Measurements from ENCODE around the gene SH3BGRL3. TPM values are rescaled to one million over a fixed set of nuclear protein-coding genes. Genes with fewer than 3 reads are reported as not detected.

The SH3BGRL3 gene
- total and polyA plus RNA-seq, 2 donors = 43.3 to 261 TPM

DNA sequence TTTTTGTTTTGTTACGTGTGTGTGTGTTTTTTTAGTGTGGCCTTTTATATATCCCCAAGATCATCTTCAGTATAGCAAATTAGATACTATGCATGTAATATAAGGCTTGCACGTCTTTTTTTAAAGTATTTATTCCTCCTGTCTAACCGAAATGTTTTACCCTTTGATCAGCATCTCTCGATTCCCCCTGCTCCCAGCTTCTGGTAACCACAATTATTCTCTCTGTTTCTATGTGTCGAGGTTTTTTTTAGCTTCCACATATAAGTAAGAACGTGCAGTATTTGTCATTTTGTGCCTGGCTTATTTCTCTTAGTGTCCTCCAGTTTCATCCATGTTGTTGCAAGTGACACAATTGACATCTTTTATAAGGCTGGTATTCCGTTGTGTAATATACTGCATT, 27.2 kb upstream of the SH3BGRL3 start:
- H3K36me3 ChIP-seq (ENCODE audit: control insufficient read depth in 2 of 2, insufficient read depth in 2 of 2, low read length in 1 of 2) = peaks cover 34 to 52% of the 10 kb centered on the region in 2 donors
- 83% methylated on average over 7 of the region's 7 CpGs for WGBS
- DNase-seq (ENCODE audit: low read depth in 6 of 9, low spot score in 9 of 9) = no peak
- no peak overlapping the region for H3K27ac ChIP-seq (ENCODE audit: low read depth in 1 of 2, low read length in 1 of 2)
- H3K4me3 ChIP-seq (ENCODE audit: low read length in 2 of 2) = no peak overlapping the region
- no peaks in the 10 kb centered on the region for H3K4me1 ChIP-seq (ENCODE audit: control insufficient read depth in 2 of 2, insufficient read depth in 2 of 2, low read length in 2 of 2)
- H3K9me3 ChIP-seq (ENCODE audit: control insufficient read depth in 2 of 2, insufficient read depth in 1 of 2, low read length in 1 of 2) = no peaks in the 10 kb centered on the region
- H3K27me3 ChIP-seq (ENCODE audit: control insufficient read depth in 2 of 2, insufficient read depth in 1 of 2, low read length in 1 of 2) = no peaks in the 10 kb centered on the region

GRCh38 chr1:26254404-26254803, 25.5 kb upstream of the SH3BGRL3 start:
- Histone ChIP-seq H3K27ac (ENCODE audit: low read depth in 1 of 2, low read length in 1 of 2) (no peak overlapping the region), H3K9me3 (ENCODE audit: control insufficient read depth in 2 of 2, insufficient read depth in 1 of 2, low read length in 1 of 2) (no peaks in the 10 kb centered on the region), H3K4me3 (ENCODE audit: low read length in 2 of 2) (no peak overlapping the region), H3K4me1 (ENCODE audit: control insufficient read depth in 2 of 2, insufficient read depth in 2 of 2, low read length in 2 of 2) (peaks cover 0 to under 1% of the 10 kb centered on the region in 2 donors), H3K27me3 (ENCODE audit: control insufficient read depth in 2 of 2, insufficient read depth in 1 of 2, low read length in 1 of 2) (no peaks in the 10 kb centered on the region), H3K36me3 (ENCODE audit: control insufficient read depth in 2 of 2, insufficient read depth in 2 of 2, low read length in 1 of 2) (peaks cover 45 to 61% of the 10 kb centered on the region in 2 donors)
- 98% methylated on average over 3 of the region's 3 CpGs for WGBS
- no peak for DNase-seq (ENCODE audit: low read depth in 6 of 9, low spot score in 9 of 9)

GRCh38 chr1:26257222-26257621, 22.7 kb upstream of the SH3BGRL3 start:
- no peak for DNase-seq (ENCODE audit: low read depth in 6 of 9, low spot score in 9 of 9)
- Histone ChIP-seq H3K27ac (ENCODE audit: low read depth in 1 of 2, low read length in 1 of 2) (no peak overlapping the region), H3K4me1 (ENCODE audit: control insufficient read depth in 2 of 2, insufficient read depth in 2 of 2, low read length in 2 of 2) (peaks cover 0 to 7% of the 10 kb centered on the region in 2 donors), H3K27me3 (ENCODE audit: control insufficient read depth in 2 of 2, insufficient read depth in 1 of 2, low read length in 1 of 2) (no peaks in the 10 kb centered on the region), H3K36me3 (ENCODE audit: control insufficient read depth in 2 of 2, insufficient read depth in 2 of 2, low read length in 1 of 2) (peaks cover 51 to 68% of the 10 kb centered on the region in 2 donors), H3K4me3 (ENCODE audit: low read length in 2 of 2) (no peak overlapping the region), H3K9me3 (ENCODE audit: control insufficient read depth in 2 of 2, insufficient read depth in 1 of 2, low read length in 1 of 2) (no peaks in the 10 kb centered on the region)
- over 99% methylated on average over 2 of the region's 2 CpGs for WGBS

- WGBS = 92% methylated on average over 2 of the region's 2 CpGs
- Histone ChIP-seq H3K4me1 (ENCODE audit: control insufficient read depth in 2 of 2, insufficient read depth in 2 of 2, low read length in 2 of 2) (peaks cover 0 to 7% of the 10 kb centered on the region in 2 donors), H3K27me3 (ENCODE audit: control insufficient read depth in 2 of 2, insufficient read depth in 1 of 2, low read length in 1 of 2) (no peaks in the 10 kb centered on the region), H3K9me3 (ENCODE audit: control insufficient read depth in 2 of 2, insufficient read depth in 1 of 2, low read length in 1 of 2) (no peaks in the 10 kb centered on the region), H3K27ac (ENCODE audit: low read depth in 1 of 2, low read length in 1 of 2) (no peak overlapping the region), H3K4me3 (ENCODE audit: low read length in 2 of 2) (no peak overlapping the region), H3K36me3 (ENCODE audit: control insufficient read depth in 2 of 2, insufficient read depth in 2 of 2, low read length in 1 of 2) (peaks cover 65 to 85% of the 10 kb centered on the region in 2 donors)
- no peak for DNase-seq (ENCODE audit: low read depth in 6 of 9, low spot score in 9 of 9)
These were observed 20.9 kb upstream of the SH3BGRL3 start for GRCh38 chr1:26259005-26259404.

DNA sequence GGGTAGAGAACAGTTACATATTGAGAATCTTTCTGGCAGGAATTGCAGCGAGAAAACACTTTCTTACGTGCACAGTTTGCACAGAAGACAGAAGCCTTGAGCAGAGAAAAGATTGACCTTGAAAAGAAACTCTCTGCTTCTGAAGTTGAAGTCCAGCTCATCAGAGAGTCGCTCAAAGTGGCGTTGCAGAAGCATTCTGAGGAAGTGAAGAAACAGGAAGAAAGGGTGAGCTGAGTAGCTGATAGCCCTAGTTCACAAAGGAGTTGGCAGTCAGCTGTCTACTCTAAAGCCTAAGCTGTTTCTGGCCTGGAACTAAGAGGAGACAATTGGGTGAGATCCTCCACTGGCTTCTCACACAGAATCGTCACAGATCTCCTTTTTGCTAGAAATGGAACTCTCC, 20.3 kb upstream of the SH3BGRL3 start:
- Histone ChIP-seq H3K4me3 (ENCODE audit: low read length in 2 of 2) (no peak overlapping the region), H3K4me1 (ENCODE audit: control insufficient read depth in 2 of 2, insufficient read depth in 2 of 2, low read length in 2 of 2) (peaks cover 0 to 7% of the 10 kb centered on the region in 2 donors), H3K27me3 (ENCODE audit: control insufficient read depth in 2 of 2, insufficient read depth in 1 of 2, low read length in 1 of 2) (no peaks in the 10 kb centered on the region), H3K36me3 (ENCODE audit: control insufficient read depth in 2 of 2, insufficient read depth in 2 of 2, low read length in 1 of 2) (peaks cover 66 to 85% of the 10 kb centered on the region in 2 donors), H3K9me3 (ENCODE audit: control insufficient read depth in 2 of 2, insufficient read depth in 1 of 2, low read length in 1 of 2) (no peaks in the 10 kb centered on the region), H3K27ac (ENCODE audit: low read depth in 1 of 2, low read length in 1 of 2) (no peak overlapping the region)
- 83% methylated on average over 5 of the region's 5 CpGs for WGBS
- DNase-seq (ENCODE audit: low read depth in 6 of 9, low spot score in 9 of 9) = no peak

GRCh38 chr1:26263212-26263611, 16.7 kb upstream of the SH3BGRL3 start:
- Histone ChIP-seq H3K27ac (ENCODE audit: low read depth in 1 of 2, low read length in 1 of 2) (no peak overlapping the region), H3K27me3 (ENCODE audit: control insufficient read depth in 2 of 2, insufficient read depth in 1 of 2, low read length in 1 of 2) (no peaks in the 10 kb centered on the region), H3K4me3 (ENCODE audit: low read length in 2 of 2) (no peak overlapping the region), H3K4me1 (ENCODE audit: control insufficient read depth in 2 of 2, insufficient read depth in 2 of 2, low read length in 2 of 2) (peaks cover 0 to 7% of the 10 kb centered on the region in 2 donors), H3K36me3 (ENCODE audit: control insufficient read depth in 2 of 2, insufficient read depth in 2 of 2, low read length in 1 of 2) (peaks cover 54 to 76% of the 10 kb centered on the region in 2 donors), H3K9me3 (ENCODE audit: control insufficient read depth in 2 of 2, insufficient read depth in 1 of 2, low read length in 1 of 2) (peaks cover 0 to 3% of the 10 kb centered on the region in 2 donors)
- 98% methylated on average over 5 of the region's 5 CpGs for WGBS
- no peak for DNase-seq (ENCODE audit: low read depth in 6 of 9, low spot score in 9 of 9)

GRCh38 chr1:26265405-26265804, 14.5 kb upstream of the SH3BGRL3 start:
- no peak for DNase-seq (ENCODE audit: low read depth in 6 of 9, low spot score in 9 of 9)
- 92% methylated on average over 1 of the region's 1 CpG for WGBS
- Histone ChIP-seq H3K4me3 (ENCODE audit: low read length in 2 of 2) (no peak overlapping the region), H3K27me3 (ENCODE audit: control insufficient read depth in 2 of 2, insufficient read depth in 1 of 2, low read length in 1 of 2) (no peaks in the 10 kb centered on the region), H3K27ac (ENCODE audit: low read depth in 1 of 2, low read length in 1 of 2) (no peak overlapping the region), H3K4me1 (ENCODE audit: control insufficient read depth in 2 of 2, insufficient read depth in 2 of 2, low read length in 2 of 2) (no peaks in the 10 kb centered on the region), H3K36me3 (ENCODE audit: control insufficient read depth in 2 of 2, insufficient read depth in 2 of 2, low read length in 1 of 2) (peaks cover 59 to 76% of the 10 kb centered on the region in 2 donors), H3K9me3 (ENCODE audit: control insufficient read depth in 2 of 2, insufficient read depth in 1 of 2, low read length in 1 of 2) (peaks cover 5 to 12% of the 10 kb centered on the region in 2 donors)

GRCh38 chr1:26268290-26269197, 11.3 kb upstream of the SH3BGRL3 start:
- peaks cover 5 to 12% of the 10 kb centered on the region in 2 donors for H3K9me3 ChIP-seq (ENCODE audit: control insufficient read depth in 2 of 2, insufficient read depth in 1 of 2, low read length in 1 of 2)
- no peaks in the 10 kb centered on the region for H3K27me3 ChIP-seq (ENCODE audit: control insufficient read depth in 2 of 2, insufficient read depth in 1 of 2, low read length in 1 of 2)
- WGBS = 98% methylated on average over 9 of the region's 9 CpGs
- DNase-seq (ENCODE audit: low read depth in 6 of 9, low spot score in 9 of 9) = no peak
- H3K4me3 ChIP-seq (ENCODE audit: low read length in 2 of 2) = no peak overlapping the region
- H3K36me3 ChIP-seq (ENCODE audit: control insufficient read depth in 2 of 2, insufficient read depth in 2 of 2, low read length in 1 of 2) = peaks cover 56 to 77% of the 10 kb centered on the region in 2 donors
- H3K27ac ChIP-seq (ENCODE audit: low read depth in 1 of 2, low read length in 1 of 2) = no peak overlapping the region
- H3K4me1 ChIP-seq (ENCODE audit: control insufficient read depth in 2 of 2, insufficient read depth in 2 of 2, low read length in 2 of 2) = no peaks in the 10 kb centered on the region

GRCh38 chr1:26269198-26269550, 10.7 kb upstream of the SH3BGRL3 start:
- Histone ChIP-seq H3K27me3 (ENCODE audit: control insufficient read depth in 2 of 2, insufficient read depth in 1 of 2, low read length in 1 of 2) (no peaks in the 10 kb centered on the region), H3K27ac (ENCODE audit: low read depth in 1 of 2, low read length in 1 of 2) (no peak overlapping the region), H3K36me3 (ENCODE audit: control insufficient read depth in 2 of 2, insufficient read depth in 2 of 2, low read length in 1 of 2) (peaks cover 53 to 73% of the 10 kb centered on the region in 2 donors), H3K4me1 (ENCODE audit: control insufficient read depth in 2 of 2, insufficient read depth in 2 of 2, low read length in 2 of 2) (no peaks in the 10 kb centered on the region), H3K9me3 (ENCODE audit: control insufficient read depth in 2 of 2, insufficient read depth in 1 of 2, low read length in 1 of 2) (peaks cover 5 to 12% of the 10 kb centered on the region in 2 donors), H3K4me3 (ENCODE audit: low read length in 2 of 2) (no peak overlapping the region)
- DNase-seq (ENCODE audit: low read depth in 6 of 9, low spot score in 9 of 9) = no peak
- WGBS = 97% methylated on average over 4 of the region's 4 CpGs

Data from thymus (tissue), 11 donors.